Measurements from ENCODE around the gene DDX19B.

DNA sequence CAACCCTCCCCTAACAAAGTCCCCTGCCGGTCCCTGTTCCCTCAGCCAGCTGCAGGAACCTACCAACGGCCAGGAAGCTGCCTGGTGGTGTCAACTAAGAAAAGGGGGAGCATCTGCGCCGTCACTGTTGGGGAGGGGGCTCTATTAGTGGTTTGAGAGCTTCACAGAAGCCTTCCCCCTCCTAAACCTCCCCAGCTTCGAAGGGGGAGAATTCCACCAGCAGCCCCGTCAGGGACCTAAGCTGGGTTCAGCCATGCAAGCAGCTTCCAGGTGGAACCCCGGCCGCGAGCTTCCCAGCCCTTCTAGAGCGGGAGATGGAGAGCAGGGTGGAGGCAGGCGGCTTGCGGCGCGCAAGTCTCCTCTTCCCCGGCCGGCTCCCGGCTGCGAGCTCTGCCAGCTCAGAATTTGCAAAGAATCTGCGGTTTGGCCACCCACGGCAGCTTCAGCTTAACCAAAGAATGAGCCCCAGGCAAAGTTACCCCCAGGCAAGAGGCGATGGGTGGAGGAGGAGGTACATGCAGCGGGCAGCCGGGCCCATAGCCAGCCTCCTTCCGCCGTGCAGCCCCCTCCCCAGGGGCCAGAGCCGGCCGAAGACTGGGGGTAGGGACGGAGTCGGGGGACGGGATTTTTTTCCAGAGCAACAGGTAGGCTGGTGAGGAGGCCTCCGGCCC, 81.4 kb downstream of the DDX19B start:
- TF ChIP-seq TAF1 (IDR thresholded peaks at IDR 0.05; ENCODE audit: borderline replicate concordance, insufficient read depth, low read length): no peak
- TF ChIP-seq, protein P1, sequence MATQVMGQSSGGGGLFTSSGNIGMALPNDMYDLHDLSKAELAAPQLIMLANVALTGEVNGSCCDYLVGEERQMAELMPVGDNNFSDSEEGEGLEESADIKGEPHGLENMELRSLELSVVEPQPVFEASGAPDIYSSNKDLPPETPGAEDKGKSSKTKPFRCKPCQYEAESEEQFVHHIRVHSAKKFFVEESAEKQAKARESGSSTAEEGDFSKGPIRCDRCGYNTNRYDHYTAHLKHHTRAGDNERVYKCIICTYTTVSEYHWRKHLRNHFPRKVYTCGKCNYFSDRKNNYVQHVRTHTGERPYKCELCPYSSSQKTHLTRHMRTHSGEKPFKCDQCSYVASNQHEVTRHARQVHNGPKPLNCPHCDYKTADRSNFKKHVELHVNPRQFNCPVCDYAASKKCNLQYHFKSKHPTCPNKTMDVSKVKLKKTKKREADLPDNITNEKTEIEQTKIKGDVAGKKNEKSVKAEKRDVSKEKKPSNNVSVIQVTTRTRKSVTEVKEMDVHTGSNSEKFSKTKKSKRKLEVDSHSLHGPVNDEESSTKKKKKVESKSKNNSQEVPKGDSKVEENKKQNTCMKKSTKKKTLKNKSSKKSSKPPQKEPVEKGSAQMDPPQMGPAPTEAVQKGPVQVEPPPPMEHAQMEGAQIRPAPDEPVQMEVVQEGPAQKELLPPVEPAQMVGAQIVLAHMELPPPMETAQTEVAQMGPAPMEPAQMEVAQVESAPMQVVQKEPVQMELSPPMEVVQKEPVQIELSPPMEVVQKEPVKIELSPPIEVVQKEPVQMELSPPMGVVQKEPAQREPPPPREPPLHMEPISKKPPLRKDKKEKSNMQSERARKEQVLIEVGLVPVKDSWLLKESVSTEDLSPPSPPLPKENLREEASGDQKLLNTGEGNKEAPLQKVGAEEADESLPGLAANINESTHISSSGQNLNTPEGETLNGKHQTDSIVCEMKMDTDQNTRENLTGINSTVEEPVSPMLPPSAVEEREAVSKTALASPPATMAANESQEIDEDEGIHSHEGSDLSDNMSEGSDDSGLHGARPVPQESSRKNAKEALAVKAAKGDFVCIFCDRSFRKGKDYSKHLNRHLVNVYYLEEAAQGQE (IDR thresholded peaks at IDR 0.05; ENCODE audit: insufficient read depth in 1 of 2, low read depth in 2 of 2, low read length in 2 of 2): no peak
- TF ChIP-seq POLR2AphosphoS5 (IDR thresholded peaks at IDR 0.05; ENCODE audit: low read depth, low read length): no peak
- no peak for TF ChIP-seq SIN3A (IDR thresholded peaks at IDR 0.05; ENCODE audit: borderline replicate concordance, insufficient read depth, low read length)
- TF ChIP-seq FOXP2 (optimal IDR thresholded peaks at IDR 0.05; ENCODE audit: borderline replicate concordance, extremely low read depth, extremely low read length, insufficient read depth): no peak
